ENCODE measurements around the gene ZNF407.

Gene ZNF407

GRCh38 chr18:75063615-75064512, 466.2 kb downstream of the ZNF407 start:
- no peak for DNase-seq (ENCODE audit: extremely low read depth in 1 of 2, low read depth in 1 of 2)

GRCh38 chr18:75064513-75064905, 466.8 kb downstream of the ZNF407 start:
- no peak for DNase-seq (ENCODE audit: extremely low read depth in 1 of 2, low read depth in 1 of 2)

GRCh38 chr18:75065251-75066000, 467.8 kb downstream of the ZNF407 start:
- no peak for DNase-seq (ENCODE audit: extremely low read depth in 1 of 2, low read depth in 1 of 2)

GRCh38 chr18:75066021-75066880, 468.6 kb downstream of the ZNF407 start:
- no peak for DNase-seq (ENCODE audit: extremely low read depth in 1 of 2, low read depth in 1 of 2)

GRCh38 chr18:75066936-75067335, 469.3 kb downstream of the ZNF407 start:
- no peak for DNase-seq (ENCODE audit: extremely low read depth in 1 of 2, low read depth in 1 of 2)

- DNase-seq (ENCODE audit: extremely low read depth in 1 of 2, low read depth in 1 of 2), result no peak
Measured at GRCh38 chr18:75067996-75068645, 470.5 kb downstream of the ZNF407 start.

- DNase-seq (ENCODE audit: extremely low read depth in 1 of 2, low read depth in 1 of 2), result no peak
Measured at GRCh38 chr18:75068682-75069435, 471.2 kb downstream of the ZNF407 start.

DNA sequence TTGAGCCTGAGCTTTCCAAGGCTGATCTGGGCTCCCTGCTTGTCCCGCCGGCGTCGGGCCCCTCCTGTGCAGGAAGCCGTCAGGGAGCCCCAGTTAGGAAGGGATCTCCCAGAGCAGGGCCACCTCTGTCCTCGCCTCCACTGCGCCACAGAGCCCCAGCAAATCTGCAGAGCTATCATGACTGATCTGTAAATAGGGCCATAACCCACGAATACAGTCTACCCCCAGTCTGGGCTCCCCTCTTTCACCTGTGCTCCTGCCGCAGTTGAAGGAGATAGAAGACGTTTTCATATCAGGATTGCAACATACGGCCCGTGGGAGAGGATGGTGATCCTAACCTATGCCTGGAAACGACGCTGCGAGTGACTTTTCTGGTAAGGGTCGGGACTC, 472.6 kb downstream of the ZNF407 start:
- no peak for DNase-seq (ENCODE audit: extremely low read depth in 1 of 2, low read depth in 1 of 2)

- peak; percentile 19 to 58 for DNase-seq (ENCODE audit: extremely low read depth in 1 of 2, low read depth in 1 of 2)
Measured at GRCh38 chr18:75070625-75071483, 473.2 kb downstream of the ZNF407 start.

- no peak for DNase-seq (ENCODE audit: extremely low read depth in 1 of 2, low read depth in 1 of 2)
Measured at GRCh38 chr18:75071484-75071785, 473.8 kb downstream of the ZNF407 start.

- no peak for DNase-seq (ENCODE audit: extremely low read depth in 1 of 2, low read depth in 1 of 2)
Measured at GRCh38 chr18:75071866-75072671, 474.4 kb downstream of the ZNF407 start.

DNA sequence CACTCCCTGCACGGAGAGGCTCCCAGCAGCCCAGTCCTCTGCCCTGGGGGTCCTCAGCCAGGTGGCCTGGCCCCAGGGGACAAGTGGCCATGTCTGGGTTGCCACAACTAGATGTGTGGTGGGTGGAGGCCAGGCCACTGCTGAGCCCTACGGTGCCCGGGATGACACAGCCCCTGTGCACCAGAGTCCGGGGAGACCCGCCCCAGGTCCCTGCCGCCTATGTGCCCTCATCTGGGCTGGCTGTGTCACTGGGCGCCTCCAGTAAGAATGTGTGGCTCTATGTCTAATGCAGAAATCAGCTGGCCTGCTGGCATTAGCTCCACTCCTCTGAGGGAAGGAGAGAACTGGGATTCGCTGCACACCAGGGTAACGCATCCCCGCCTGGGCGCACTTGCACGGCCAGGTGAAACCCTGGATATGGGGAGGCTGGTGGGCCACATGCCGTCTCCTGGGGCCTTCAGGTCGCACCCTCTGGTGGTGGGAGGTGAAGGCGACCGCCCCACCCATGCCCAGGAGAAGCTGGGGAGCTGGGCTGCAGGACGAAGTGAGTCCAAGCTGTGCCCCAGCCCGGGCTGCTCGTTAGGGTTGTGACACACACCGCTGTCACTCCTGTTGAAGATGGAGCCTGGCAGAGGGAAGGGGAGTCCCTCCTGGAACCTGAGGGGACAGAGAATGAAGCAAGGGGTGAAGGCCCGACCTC, 475.2 kb downstream of the ZNF407 start:
- DNase-seq (ENCODE audit: extremely low read depth in 1 of 2, low read depth in 1 of 2), result no peak

- DNase-seq (ENCODE audit: extremely low read depth in 1 of 2, low read depth in 1 of 2), result no peak
Measured at GRCh38 chr18:75073654-75074053, 476.0 kb downstream of the ZNF407 start.

GRCh38 chr18:75074196-75075015, 476.7 kb downstream of the ZNF407 start:
- no peak for DNase-seq (ENCODE audit: extremely low read depth in 1 of 2, low read depth in 1 of 2)

GRCh38 chr18:75075016-75075305, 477.3 kb downstream of the ZNF407 start:
- no peak for DNase-seq (ENCODE audit: extremely low read depth in 1 of 2, low read depth in 1 of 2)

DNA sequence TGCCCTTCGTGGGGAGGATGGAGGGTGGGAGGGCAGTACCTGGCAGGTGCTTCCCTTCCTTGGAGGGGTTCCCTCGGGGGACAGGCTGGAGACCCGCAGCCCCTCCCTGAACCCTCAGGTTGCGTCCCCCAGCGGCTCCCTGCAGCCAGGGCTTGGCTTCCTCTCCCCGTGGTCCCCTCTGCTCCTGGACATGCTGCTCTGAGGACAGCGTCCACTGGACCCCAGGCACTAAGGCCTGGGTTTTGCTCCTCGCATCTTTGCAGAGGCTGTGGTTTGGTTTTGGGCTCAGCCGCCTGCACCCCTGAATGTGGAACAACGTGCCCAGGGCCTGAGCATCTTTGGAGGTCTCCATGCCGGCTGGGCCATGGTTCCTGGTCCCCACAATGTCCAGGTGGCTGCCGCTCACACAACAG, 477.8 kb downstream of the ZNF407 start:
- DNase-seq (ENCODE audit: extremely low read depth in 1 of 2, low read depth in 1 of 2), result no peak

DNA sequence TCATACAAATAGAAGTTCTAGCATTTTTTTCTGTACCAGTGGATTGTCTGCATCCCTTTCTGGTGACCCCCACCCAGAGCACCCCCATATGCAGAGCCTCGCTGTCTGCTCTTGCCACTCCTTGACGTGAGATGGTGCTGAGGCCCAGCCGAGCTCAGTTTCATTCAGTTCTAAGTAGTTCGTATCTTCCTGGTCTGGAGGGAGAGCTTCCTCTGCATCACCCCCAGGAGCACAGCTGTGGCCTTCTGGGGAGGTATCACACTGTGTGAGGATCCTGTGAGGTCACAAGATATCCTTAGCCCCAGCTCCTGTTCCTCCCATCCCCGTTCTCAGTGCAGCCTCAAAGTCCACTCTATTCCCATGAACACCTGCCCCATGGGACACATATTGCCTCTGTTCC, 478.6 kb downstream of the ZNF407 start:
- DNase-seq (ENCODE audit: extremely low read depth in 1 of 2, low read depth in 1 of 2), result no peak
